WI38 (cell line): ENCODE measurements around the gene SRRT.

Experiments used
- H3K4me3 ChIP-seq: 2 replicates; pipeline ENCODE4 v1.5.1; 2011; ENCODE audit warnings: low read depth, mild to moderate bottlenecking, control low read depth, low read length
- CTCF ChIP-seq: IDR thresholded peaks from 2 replicates; pipeline ENCODE4 v1.5.1; 2012; ENCODE audit warnings: low read depth, mild to moderate bottlenecking, control low read depth, low read length

SRRT gene

GRCh38 chr7:100882785-100883526 is 8.1 kb downstream of the SRRT start:
- no peak for TF ChIP-seq CTCF
- H3K4me3 ChIP-seq, result no peak overlapping the region

GRCh38 chr7:100884736-100885439 is 10.0 kb downstream of the SRRT start:
- no peak for TF ChIP-seq CTCF
- no peak overlapping the region for H3K4me3 ChIP-seq

- H3K4me3 ChIP-seq, result no peak overlapping the region
- no peak for TF ChIP-seq CTCF
These were observed 10.7 kb downstream of the SRRT start for GRCh38 chr7:100885440-100886141.

- TF ChIP-seq CTCF, result no peak
These were observed 11.4 kb downstream of the SRRT start for GRCh38 chr7:100886142-100886935.

GRCh38 chr7:100886936-100887515 is 12.1 kb downstream of the SRRT start:
- no peak for TF ChIP-seq CTCF

More at GRCh38 chr7:100886142-100886935, 11.4 kb downstream of the SRRT start:
- H3K4me3 ChIP-seq, result no peak overlapping the region

GRCh38 chr7:100887516-100888290 is 12.8 kb downstream of the SRRT start:
- no peak overlapping the region for H3K4me3 ChIP-seq
- TF ChIP-seq CTCF, result no peak

More at GRCh38 chr7:100886936-100887515, 12.1 kb downstream of the SRRT start:
- no peak overlapping the region for H3K4me3 ChIP-seq
